ENCODE measurements around the gene NSRP1. TPM values are rescaled to one million over a fixed set of nuclear protein-coding genes. Genes with fewer than 3 reads are reported as not detected.
"Not testable (repeated sequence)": the region's sequence is repeated elsewhere in the genome, so short reads cannot be mapped to it uniquely, and the experiment has no call there.

Gene NSRP1
- polyA plus RNA-seq, 2 donors, result 16.6 to 19.1 TPM

GRCh38 chr17:30222721-30223175 lies 106.1 kb downstream of the NSRP1 start:
- Histone ChIP-seq H3K4me1 (ENCODE audit: control insufficient read depth in 2 of 2, insufficient read depth in 2 of 2, low read length in 1 of 2) (peaks cover 0 to 5% of the 10 kb centered on the region in 2 donors), H3K27me3 (ENCODE audit: control insufficient read depth in 1 of 2, insufficient read depth in 2 of 2, low read length in 2 of 2) (no peaks in the 10 kb centered on the region), H3K4me3 (ENCODE audit: low read depth in 1 of 2, low read length in 2 of 2) (no peak overlapping the region), H3K27ac (ENCODE audit: low read depth in 2 of 2, low read length in 1 of 2) (no peak overlapping the region), H3K36me3 (ENCODE audit: control insufficient read depth in 2 of 2, insufficient read depth in 2 of 2, low read length in 1 of 2) (no peaks in the 10 kb centered on the region), H3K9me3 (ENCODE audit: control insufficient read depth in 2 of 2, insufficient read depth in 1 of 2, low read depth in 1 of 2, low read length in 1 of 2) (no peaks in the 10 kb centered on the region)
- WGBS, 2 donors, result 86 to 89% methylated on average over 13 of the region's 13 CpGs

DNA sequence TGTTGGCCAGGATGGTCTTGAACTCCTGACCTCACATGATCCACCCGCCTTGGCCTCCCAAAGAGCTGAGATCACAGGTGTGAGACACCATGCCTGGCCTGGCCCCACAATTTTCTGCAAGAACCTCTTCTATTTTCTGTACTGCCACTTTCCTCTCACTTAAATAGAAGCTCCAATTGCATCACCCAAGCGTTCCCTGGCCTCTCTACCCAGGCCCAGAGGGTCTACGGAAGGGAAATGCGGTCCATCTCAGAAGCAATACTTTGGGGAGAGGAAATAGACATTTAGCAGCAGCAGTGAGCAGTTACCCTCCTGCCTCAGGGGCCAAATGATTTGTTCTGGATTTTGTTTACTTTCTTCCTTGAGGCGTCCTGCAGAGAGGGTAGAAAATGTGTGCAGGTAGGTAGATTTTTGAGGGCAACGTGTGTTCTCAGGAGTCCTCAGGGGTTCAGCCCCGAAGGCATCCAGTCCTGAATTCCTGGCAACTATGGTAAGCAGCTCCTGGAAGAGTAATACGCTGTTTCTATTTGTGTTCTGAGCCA lies 107.9 kb downstream of the NSRP1 start:
- H3K27me3 ChIP-seq (ENCODE audit: control insufficient read depth in 1 of 2, insufficient read depth in 2 of 2, low read length in 2 of 2), result no peaks in the 10 kb centered on the region
- no peaks in the 10 kb centered on the region for H3K9me3 ChIP-seq (ENCODE audit: control insufficient read depth in 2 of 2, insufficient read depth in 1 of 2, low read depth in 1 of 2, low read length in 1 of 2)
- no peak overlapping the region for H3K4me3 ChIP-seq (ENCODE audit: low read depth in 1 of 2, low read length in 2 of 2)
- H3K36me3 ChIP-seq (ENCODE audit: control insufficient read depth in 2 of 2, insufficient read depth in 2 of 2, low read length in 1 of 2), result no peaks in the 10 kb centered on the region
- 58 to 67% methylated on average over 8 of the region's 8 CpGs for WGBS, 2 donors
- H3K4me1 ChIP-seq (ENCODE audit: control insufficient read depth in 2 of 2, insufficient read depth in 2 of 2, low read length in 1 of 2), result peaks cover 0 to 5% of the 10 kb centered on the region in 2 donors
- peak overlapping the region in 1 of 2 donors; percentile 33 for H3K27ac ChIP-seq (ENCODE audit: low read depth in 2 of 2, low read length in 1 of 2)

DNA sequence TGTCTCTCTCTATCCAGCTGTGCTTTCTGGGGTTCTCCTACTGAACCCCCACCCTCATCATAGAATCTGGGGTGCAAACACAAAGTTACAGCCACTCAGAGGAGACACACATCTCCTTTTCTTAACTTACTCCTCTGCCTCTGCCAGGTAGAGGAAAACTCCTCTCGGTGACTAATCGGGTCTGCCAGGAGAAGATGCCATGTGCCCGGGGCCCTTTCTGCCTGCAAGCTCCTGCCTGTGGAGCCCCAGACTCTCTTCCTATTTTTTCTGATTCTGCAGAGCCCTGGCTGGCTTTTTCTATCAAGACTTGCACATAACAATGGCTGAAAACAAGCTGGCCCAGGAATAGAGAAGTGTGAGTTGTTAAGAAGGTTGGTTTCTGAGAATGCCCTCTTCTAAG lies 108.5 kb downstream of the NSRP1 start:
- Histone ChIP-seq H3K27ac (ENCODE audit: low read depth in 2 of 2, low read length in 1 of 2) (peak overlapping the region in 1 of 2 donors; percentile 69), H3K27me3 (ENCODE audit: control insufficient read depth in 1 of 2, insufficient read depth in 2 of 2, low read length in 2 of 2) (no peaks in the 10 kb centered on the region), H3K9me3 (ENCODE audit: control insufficient read depth in 2 of 2, insufficient read depth in 1 of 2, low read depth in 1 of 2, low read length in 1 of 2) (no peaks in the 10 kb centered on the region), H3K36me3 (ENCODE audit: control insufficient read depth in 2 of 2, insufficient read depth in 2 of 2, low read length in 1 of 2) (no peaks in the 10 kb centered on the region), H3K4me3 (ENCODE audit: low read depth in 1 of 2, low read length in 2 of 2) (no peak overlapping the region), H3K4me1 (ENCODE audit: control insufficient read depth in 2 of 2, insufficient read depth in 2 of 2, low read length in 1 of 2) (peaks cover 0 to 5% of the 10 kb centered on the region in 2 donors)
- WGBS, 2 donors, result 49 to 58% methylated on average over 3 of the region's 3 CpGs

DNA sequence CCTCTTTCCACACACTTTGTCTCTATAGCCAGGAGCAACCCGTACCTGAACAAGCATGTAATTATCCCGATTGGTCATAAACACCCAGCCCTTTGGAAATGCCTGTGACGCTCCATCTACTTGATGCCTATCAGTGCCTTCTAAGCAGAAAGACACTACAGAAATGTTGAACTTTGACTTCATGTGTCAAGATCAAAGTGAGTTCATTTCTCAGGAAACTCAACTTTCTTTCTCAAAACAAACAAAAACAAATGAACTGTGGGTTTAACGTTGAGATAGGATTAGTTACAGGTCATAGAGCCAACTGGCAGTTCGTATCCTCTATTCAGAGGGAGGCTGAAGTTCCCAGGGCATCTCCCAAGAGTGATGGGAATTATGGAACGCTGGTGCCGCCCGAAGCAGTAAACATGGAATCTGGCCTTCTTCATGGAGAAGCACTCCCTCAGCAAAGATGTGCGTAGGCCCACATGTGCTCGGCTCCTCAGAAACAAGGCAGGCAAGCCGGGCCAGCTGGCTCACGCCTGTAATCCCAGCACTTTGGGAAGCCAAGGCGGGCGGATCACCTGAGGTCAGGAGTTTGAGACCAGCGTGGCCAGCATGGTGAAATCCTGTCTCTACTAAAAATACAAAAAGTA lies 109.4 kb downstream of the NSRP1 start:
- Histone ChIP-seq H3K9me3 (ENCODE audit: control insufficient read depth in 2 of 2, insufficient read depth in 1 of 2, low read depth in 1 of 2, low read length in 1 of 2) (no peaks in the 10 kb centered on the region), H3K4me3 (ENCODE audit: low read depth in 1 of 2, low read length in 2 of 2) (no peak overlapping the region), H3K4me1 (ENCODE audit: control insufficient read depth in 2 of 2, insufficient read depth in 2 of 2, low read length in 1 of 2) (peaks cover 0 to 5% of the 10 kb centered on the region in 2 donors), H3K27ac (ENCODE audit: low read depth in 2 of 2, low read length in 1 of 2) (peak overlapping the region; percentile 12 to 40), H3K27me3 (ENCODE audit: control insufficient read depth in 1 of 2, insufficient read depth in 2 of 2, low read length in 2 of 2) (no peaks in the 10 kb centered on the region), H3K36me3 (ENCODE audit: control insufficient read depth in 2 of 2, insufficient read depth in 2 of 2, low read length in 1 of 2) (no peaks in the 10 kb centered on the region)
- 46 to 57% methylated on average over 15 of the region's 15 CpGs for WGBS, 2 donors

GRCh38 chr17:30226878-30227277 lies 110.3 kb downstream of the NSRP1 start:
- Histone ChIP-seq H3K9me3 (ENCODE audit: control insufficient read depth in 2 of 2, insufficient read depth in 1 of 2, low read depth in 1 of 2, low read length in 1 of 2) (no peaks in the 10 kb centered on the region), H3K4me3 (ENCODE audit: low read depth in 1 of 2, low read length in 2 of 2) (no peak overlapping the region), H3K27me3 (ENCODE audit: control insufficient read depth in 1 of 2, insufficient read depth in 2 of 2, low read length in 2 of 2) (no peaks in the 10 kb centered on the region), H3K36me3 (ENCODE audit: control insufficient read depth in 2 of 2, insufficient read depth in 2 of 2, low read length in 1 of 2) (no peaks in the 10 kb centered on the region), H3K4me1 (ENCODE audit: control insufficient read depth in 2 of 2, insufficient read depth in 2 of 2, low read length in 1 of 2) (peaks cover 0 to 5% of the 10 kb centered on the region in 2 donors), H3K27ac (ENCODE audit: low read depth in 2 of 2, low read length in 1 of 2) (peak overlapping the region in 1 of 2 donors; percentile 62)
- 51 to 72% methylated on average over 10 of the region's 10 CpGs for WGBS, 2 donors

DNA sequence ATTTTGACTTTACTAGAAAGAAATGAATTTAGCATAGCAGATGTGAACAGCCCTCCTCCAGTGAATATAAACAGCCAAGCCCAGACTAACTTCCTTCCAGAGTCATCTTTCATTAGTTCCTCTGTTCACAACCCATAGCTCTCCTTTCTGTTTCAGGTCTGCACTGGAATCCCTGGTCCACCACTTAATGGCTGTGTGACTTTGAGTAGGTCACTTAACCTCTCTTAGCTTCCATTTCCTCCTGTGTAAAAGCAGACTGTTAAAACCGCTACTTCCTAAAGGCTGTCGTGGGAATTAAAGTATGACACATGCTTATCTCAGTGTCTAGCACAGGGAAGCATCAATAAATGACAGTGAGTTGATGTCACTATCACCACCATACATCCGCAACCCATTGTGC lies 111.4 kb downstream of the NSRP1 start:
- Histone ChIP-seq H3K27me3 (ENCODE audit: control insufficient read depth in 1 of 2, insufficient read depth in 2 of 2, low read length in 2 of 2) (no peaks in the 10 kb centered on the region), H3K4me3 (ENCODE audit: low read depth in 1 of 2, low read length in 2 of 2) (no peak overlapping the region), H3K4me1 (ENCODE audit: control insufficient read depth in 2 of 2, insufficient read depth in 2 of 2, low read length in 1 of 2) (peaks cover 0 to 5% of the 10 kb centered on the region in 2 donors), H3K27ac (ENCODE audit: low read depth in 2 of 2, low read length in 1 of 2) (peak overlapping the region in 1 of 2 donors; percentile 58), H3K9me3 (ENCODE audit: control insufficient read depth in 2 of 2, insufficient read depth in 1 of 2, low read depth in 1 of 2, low read length in 1 of 2) (no peaks in the 10 kb centered on the region), H3K36me3 (ENCODE audit: control insufficient read depth in 2 of 2, insufficient read depth in 2 of 2, low read length in 1 of 2) (no peaks in the 10 kb centered on the region)
- WGBS, 2 donors, result 83 to 84% methylated on average over 3 of the region's 3 CpGs

GRCh38 chr17:30229012-30229411 lies 112.4 kb downstream of the NSRP1 start:
- H3K4me3 ChIP-seq (ENCODE audit: low read depth in 1 of 2, low read length in 2 of 2), result no peak overlapping the region
- peaks cover 0 to 5% of the 10 kb centered on the region in 2 donors for H3K4me1 ChIP-seq (ENCODE audit: control insufficient read depth in 2 of 2, insufficient read depth in 2 of 2, low read length in 1 of 2)
- H3K27me3 ChIP-seq (ENCODE audit: control insufficient read depth in 1 of 2, insufficient read depth in 2 of 2, low read length in 2 of 2), result no peaks in the 10 kb centered on the region
- H3K36me3 ChIP-seq (ENCODE audit: control insufficient read depth in 2 of 2, insufficient read depth in 2 of 2, low read length in 1 of 2), result no peaks in the 10 kb centered on the region
- WGBS, 2 donors, result 34 to 42% methylated on average over 7 of the region's 7 CpGs
- H3K9me3 ChIP-seq (ENCODE audit: control insufficient read depth in 2 of 2, insufficient read depth in 1 of 2, low read depth in 1 of 2, low read length in 1 of 2), result no peaks in the 10 kb centered on the region
- peak overlapping the region; percentile 1 to 21 for H3K27ac ChIP-seq (ENCODE audit: low read depth in 2 of 2, low read length in 1 of 2)

- H3K27me3 ChIP-seq (ENCODE audit: control insufficient read depth in 1 of 2, insufficient read depth in 2 of 2, low read length in 2 of 2); H3K4me3 ChIP-seq (ENCODE audit: low read depth in 1 of 2, low read length in 2 of 2); H3K4me1 ChIP-seq (ENCODE audit: control insufficient read depth in 2 of 2, insufficient read depth in 2 of 2, low read length in 1 of 2); H3K36me3 ChIP-seq (ENCODE audit: control insufficient read depth in 2 of 2, insufficient read depth in 2 of 2, low read length in 1 of 2); H3K9me3 ChIP-seq (ENCODE audit: control insufficient read depth in 2 of 2, insufficient read depth in 1 of 2, low read depth in 1 of 2, low read length in 1 of 2); H3K27ac ChIP-seq (ENCODE audit: low read depth in 2 of 2, low read length in 1 of 2): not testable (repeated sequence)
- WGBS, 2 donors, result 28 to 57% methylated on average over 1 of the region's 1 CpG
Measured at GRCh38 chr17:30230009-30230408, 113.4 kb downstream of the NSRP1 start.

DNA sequence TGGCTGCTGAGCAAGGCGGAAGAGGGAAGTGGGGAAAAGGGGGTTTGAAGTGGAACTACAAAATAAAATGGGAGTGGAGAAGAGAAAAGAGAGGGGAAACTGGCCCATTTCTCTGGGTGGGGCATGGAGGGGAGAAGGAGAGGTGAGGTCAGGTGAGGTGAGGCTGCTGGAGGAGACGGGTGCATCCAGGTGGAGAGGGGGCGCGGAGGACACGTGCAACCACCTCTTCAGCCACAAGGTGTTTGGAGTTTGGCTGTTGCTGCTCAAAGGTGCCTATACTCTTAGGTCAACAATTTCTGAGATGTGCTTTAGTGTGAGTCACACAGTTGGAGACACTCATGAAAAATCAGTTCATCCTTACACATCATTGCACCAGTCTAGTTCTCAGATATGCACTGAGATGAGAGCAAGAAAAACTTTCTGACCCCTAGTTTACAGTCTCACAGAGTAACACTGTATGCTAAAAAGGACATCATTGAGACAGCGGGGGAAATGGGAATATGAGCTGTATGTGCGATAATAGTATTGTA lies 114.0 kb downstream of the NSRP1 start:
- H3K4me3 ChIP-seq (ENCODE audit: low read depth in 1 of 2, low read length in 2 of 2), result no peak overlapping the region
- H3K27ac ChIP-seq (ENCODE audit: low read depth in 2 of 2, low read length in 1 of 2), result peak overlapping the region in 1 of 2 donors; percentile 46
- H3K36me3 ChIP-seq (ENCODE audit: control insufficient read depth in 2 of 2, insufficient read depth in 2 of 2, low read length in 1 of 2), result no peaks in the 10 kb centered on the region
- H3K27me3 ChIP-seq (ENCODE audit: control insufficient read depth in 1 of 2, insufficient read depth in 2 of 2, low read length in 2 of 2), result no peaks in the 10 kb centered on the region
- WGBS, 2 donors, result 79 to 81% methylated on average over 7 of the region's 7 CpGs
- peaks cover 0 to 9% of the 10 kb centered on the region in 2 donors for H3K4me1 ChIP-seq (ENCODE audit: control insufficient read depth in 2 of 2, insufficient read depth in 2 of 2, low read length in 1 of 2)
- no peaks in the 10 kb centered on the region for H3K9me3 ChIP-seq (ENCODE audit: control insufficient read depth in 2 of 2, insufficient read depth in 1 of 2, low read depth in 1 of 2, low read length in 1 of 2)
